DMS53 treated with DMSO at 0.1 percent for 48 hours (cell line): ENCODE results near the gene ERAP2.
"Not testable (repeated sequence)": the region's sequence is repeated elsewhere in the genome, so short reads cannot be mapped to it uniquely, and the experiment has no call there.

Experiments
- DNase-seq: peaks from one replicate; lab custom pipeline; 2025; ENCODE audit not compliant: unreplicated experiment; lab: John Stamatoyannopoulos, UW

The ERAP2 gene

DNA sequence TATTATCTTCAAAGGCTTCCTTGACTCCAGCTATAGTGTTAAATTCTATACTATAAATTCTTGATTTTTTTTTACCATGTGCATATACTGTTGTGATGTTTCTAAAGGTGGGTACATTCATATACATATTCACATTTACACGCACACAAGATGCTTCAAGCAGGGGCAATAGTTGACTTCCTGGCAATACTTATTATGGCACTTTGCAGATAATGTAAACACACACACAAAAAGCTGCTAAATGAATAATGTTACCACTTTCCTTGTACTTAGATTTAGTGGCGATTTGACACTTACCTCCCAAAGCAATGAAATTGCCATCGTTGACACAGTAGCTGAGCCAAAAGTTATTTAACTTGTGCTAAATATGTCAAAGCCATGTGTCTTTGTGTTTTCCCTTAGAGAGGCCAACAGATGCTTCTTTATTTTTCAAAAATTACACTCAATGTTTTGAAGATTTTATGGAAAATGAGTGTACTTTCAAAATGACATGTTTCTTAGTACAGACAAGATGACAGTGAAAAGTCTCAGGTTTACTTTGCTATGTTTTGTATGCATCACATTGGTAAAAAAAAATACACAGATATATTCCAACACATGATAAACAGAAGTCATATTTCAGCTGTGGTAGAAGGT lies 12.2 kb upstream of the ERAP2 start:
- DNase-seq = no peak

DNA sequence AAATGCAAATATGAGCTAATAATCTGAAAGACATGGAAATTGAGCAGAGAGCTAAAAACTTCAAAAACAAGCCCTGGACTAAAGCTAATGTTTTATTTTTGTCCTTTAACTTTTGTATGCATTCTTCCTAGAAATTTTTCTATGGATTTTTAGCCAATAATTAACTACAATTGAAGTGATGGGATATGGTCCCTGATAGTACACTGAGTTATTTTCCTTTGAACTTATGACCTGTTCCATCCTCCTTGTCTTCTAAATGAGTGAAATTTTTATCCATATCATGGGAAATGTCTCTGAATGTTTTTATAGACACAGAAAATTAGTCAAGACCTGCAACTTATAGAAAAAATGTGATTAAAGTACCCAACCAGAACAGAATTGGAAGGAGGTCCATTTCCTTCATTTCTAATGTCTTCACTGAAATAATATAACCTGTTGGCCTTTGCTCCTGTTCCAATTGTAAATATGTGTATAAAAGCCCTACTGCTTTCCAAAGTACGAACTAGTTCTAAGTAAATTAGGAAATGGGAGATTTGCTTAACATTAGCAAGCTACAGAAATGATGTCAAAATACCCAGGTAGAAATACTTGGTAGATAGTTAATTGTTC lies 11.3 kb upstream of the ERAP2 start:
- DNase-seq = no peak

DNA sequence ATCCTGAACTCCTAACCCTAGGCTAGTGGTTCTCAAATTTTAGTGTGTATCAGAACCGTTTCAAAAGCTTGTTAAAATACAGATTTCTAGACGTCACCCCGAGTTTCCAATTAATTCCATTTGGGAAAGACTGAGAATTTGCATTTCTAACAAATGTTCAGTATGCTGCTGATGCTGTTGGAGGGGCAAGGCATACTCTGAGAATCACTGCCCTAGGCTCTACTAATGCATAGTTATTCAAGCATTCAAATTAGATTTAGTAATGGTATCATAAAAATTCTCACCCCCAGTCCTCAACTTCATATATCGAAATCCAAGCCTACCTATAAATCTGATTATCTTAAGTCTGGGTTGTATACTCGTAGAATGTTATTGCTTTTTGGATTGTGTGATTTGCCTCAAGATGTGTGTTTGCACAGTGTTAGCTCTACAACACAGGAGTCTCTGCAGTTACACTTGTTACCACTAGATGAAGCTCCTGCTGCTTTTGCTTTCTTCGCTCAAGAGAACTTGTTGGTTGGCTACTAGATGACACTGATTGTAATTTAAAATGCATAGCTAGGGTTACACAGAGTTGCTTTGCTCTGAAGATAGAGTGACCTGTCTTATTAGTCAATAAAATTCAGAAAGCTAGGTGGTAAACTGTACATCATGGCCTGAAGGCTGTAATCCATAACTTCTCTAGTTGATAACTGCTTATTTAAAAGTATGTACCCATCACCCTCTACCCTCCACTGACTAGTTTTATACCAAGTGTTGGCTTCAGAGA lies 7.5 kb upstream of the ERAP2 start:
- DNase-seq = peak; percentile 74

DNA sequence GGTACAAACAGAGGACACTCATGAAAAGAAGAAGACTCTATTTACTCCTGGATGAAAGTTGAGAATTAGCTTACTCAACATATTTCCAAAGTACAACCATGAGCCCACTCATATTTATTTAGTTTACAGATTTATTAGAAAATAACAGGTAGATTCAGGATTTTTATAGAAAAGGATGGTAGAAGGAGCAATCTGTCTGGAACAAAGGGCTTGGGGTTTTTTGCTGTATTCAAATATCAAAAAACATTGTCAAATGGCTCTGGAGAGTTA lies 7.0 kb upstream of the ERAP2 start:
- no peak for DNase-seq

DNA sequence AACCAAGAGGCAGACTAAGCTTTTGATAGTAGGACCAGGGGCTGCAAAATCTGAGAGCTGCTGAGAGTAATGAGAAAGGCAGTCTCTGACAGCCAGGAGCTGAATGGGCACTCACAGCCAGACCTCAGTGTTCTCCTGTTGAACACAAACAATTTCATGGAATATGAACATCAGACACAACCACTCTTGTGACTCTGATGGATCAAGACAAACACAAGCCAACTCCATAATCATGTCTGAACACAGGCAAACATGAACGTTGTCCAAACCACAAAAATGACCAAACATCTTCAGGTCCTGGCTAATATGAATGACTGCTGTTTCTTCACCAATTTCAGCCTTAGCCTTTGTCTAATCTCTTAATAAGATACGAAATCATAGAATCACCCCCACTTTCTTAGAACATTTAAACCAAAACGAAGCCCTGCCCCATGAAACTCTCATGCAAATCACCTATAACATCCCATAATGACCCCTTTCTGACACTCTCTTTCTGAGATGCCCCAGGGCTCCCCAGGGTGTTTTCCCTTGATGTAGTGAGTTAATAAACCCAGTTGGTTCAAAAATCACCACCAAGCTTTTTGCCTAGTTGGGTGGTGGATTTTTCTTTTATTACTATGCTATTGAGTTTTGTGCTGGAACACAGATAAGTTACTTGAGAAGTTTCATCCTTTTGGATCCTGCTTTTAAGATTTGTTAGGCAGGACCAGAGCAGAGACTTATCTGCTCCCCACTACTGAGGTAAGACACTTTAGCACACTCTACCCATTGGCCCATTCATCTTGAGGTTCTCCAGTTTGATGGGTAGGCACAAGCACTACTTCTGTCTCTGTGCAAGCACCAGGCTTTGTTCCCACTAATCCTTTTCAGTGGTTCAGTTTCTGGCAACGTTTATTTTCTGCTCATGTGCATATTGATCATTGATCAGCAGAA lies 5.9 kb upstream of the ERAP2 start:
- DNase-seq = no peak

DNA sequence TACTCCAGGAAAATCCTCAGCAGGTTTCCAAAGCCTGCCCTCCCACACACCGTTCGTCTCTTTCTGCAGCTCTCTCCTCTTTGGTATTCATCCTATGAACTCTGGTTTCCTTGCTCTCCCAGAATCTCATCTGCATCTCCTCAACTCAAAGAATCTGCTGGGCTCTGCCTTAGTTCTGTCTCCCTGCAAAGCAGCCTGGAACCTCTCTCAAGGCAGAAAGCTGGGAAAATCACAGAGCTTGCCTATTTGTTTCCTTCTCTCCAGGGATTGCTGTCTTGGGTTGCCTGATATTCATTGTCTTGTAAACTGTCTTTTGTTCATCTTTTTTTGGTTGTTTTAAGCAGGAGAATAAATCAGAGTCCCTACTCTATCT lies 5.3 kb upstream of the ERAP2 start:
- no peak for DNase-seq

DNA sequence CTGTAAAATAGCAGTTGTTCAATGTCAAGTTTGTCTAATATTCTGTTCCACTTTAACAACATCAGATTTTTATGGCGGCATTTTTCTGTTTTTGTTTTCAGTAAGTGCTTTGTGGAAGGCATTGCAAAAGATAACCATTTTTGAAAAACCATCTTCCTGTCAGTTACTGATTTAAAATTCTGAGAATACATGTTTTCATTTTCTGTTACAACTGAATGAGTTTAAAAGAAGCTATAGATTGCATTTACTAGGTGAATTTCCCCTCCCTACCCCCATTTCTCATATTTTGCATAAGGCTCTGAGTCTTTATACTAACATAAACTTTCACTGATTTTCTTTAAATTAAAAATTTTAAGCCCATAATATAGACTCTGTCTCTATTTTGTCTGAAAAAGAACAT lies 4.6 kb upstream of the ERAP2 start:
- no peak for DNase-seq

DNA sequence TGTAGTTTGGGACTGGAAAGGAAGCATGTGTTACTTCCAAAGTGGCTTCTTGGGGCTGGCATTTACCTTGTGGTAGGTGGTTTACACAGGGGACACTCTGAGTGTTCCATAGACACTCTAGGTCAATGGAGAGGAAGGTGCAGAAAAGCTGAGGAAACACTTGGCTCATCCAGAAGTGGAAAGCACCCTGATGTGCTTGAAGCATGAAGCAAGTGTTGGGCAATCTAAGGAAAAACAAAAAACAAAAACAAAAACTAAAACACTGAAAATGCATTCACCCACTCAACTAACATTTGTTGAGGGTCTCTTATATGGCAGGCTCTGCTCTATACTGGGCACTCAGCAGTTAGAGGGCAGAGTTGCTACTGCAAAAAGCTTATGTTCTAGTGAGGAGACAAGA lies 2.9 kb upstream of the ERAP2 start:
- no peak for DNase-seq

DNA sequence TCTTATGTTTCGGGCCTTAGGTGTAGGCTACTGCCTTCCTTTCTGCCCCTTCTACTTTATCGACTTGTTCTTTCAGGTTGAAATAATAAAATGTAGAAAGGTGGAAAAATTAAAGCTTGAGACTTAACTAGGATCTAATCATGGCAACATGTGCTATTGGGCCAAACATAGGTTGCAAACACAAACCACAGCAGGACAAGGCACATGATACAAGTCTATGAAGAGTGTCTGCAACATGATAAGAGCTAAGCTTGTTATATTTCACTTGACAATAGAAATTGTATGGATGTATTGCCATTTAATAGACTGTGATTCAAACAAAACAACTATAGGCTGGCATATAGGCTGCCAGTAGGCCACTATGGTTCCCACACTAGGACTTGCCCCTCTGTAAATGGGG lies 1.7 kb upstream of the ERAP2 start:
- DNase-seq = no peak

DNA sequence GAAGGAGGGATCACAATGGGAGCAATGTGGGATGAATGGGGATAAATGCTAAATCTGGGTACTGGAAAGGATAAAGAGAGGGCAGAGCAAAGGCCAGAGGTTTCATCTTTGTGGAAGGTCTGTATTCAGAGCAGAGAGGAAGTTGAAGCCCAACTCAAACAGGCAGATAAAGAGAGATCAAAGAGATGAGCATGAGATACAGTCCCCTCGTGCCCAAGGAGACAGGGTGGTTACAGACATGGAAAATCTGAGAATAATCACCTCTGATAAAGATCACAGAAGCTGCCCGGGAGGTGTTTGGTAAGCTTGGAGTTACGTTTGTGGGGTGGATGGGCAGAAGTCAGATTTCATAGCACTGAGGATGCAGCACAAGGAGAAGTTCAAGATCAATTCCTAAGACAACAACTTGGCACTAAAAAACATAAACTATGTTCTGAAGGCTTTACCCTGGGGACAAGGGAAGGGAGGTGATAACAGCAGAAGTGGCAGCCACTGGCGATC lies 459 bp upstream of the ERAP2 start:
- DNase-seq = peak; percentile 25

DNA sequence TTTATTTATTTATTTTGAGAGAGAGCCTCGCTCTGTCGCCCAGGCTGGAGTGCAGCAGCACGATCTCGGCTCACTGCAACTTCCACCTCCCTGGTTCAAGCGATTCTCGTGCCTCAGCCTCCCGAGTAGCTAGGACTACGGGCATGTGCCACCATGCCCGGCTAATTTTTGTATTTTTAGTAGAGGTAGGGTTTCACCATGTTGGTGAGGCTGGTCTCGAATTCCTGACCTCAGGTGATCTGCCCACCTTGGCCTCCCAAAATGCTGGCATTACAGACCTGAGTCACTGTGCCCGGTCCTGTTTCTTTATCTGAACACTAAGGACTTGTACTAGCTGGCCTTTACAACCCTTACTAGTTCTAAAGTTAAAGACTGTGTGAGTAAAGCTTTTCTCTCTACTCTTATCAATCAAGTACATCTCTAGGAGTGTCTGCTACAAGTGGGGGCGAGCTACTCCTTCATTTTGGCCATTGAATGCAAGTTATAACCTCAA lies 723 bp downstream of the ERAP2 start:
- not testable (repeated sequence) for DNase-seq

DNA sequence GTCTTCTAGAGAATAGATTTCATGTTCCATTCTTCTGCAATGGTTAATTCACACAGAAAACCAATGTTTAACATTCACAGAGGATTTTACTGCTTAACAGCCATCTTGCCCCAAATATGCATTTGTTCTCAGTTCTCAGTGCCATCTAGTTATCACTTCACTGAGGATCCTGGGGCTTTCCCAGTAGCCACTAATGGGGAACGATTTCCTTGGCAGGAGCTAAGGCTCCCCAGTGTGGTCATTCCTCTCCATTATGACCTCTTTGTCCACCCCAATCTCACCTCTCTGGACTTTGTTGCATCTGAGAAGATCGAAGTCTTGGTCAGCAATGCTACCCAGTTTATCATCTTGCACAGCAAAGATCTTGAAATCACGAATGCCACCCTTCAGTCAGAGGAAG lies 3.4 kb downstream of the ERAP2 start:
- no peak for DNase-seq

DNA sequence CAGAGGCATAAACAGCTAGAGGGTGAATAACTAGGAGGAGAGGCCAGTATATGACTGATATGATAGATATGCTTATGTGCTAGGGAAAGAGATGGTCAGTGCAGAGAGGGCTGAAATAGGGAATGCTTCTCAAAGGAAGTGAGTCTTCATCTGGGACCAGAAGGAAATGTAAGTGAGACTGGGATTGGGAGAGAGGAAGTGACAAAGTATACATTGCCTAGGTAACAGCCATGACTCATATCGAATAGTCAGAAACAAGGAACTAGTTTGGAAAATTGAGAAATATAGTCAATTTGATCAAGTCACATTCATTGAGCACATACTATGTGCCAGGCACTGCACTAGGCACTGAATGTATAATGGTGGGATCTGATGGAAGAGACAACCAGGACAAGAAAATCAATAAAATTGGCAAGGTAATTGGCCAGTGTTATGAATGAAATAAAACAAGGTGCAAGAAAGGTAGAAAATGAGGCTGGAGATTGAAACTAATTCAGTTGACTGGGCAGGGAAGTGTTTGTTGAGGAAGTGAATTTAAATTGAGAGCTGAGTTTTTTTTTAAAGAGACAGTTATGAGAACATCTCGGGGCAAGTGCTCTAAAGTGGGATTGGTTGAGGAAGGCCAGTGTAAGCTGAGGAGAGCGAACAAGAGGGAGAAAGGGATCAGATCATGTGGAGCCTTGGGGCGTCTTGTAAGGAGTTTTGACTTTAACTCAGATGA lies 4.3 kb downstream of the ERAP2 start:
- peak; percentile 21 for DNase-seq

DNA sequence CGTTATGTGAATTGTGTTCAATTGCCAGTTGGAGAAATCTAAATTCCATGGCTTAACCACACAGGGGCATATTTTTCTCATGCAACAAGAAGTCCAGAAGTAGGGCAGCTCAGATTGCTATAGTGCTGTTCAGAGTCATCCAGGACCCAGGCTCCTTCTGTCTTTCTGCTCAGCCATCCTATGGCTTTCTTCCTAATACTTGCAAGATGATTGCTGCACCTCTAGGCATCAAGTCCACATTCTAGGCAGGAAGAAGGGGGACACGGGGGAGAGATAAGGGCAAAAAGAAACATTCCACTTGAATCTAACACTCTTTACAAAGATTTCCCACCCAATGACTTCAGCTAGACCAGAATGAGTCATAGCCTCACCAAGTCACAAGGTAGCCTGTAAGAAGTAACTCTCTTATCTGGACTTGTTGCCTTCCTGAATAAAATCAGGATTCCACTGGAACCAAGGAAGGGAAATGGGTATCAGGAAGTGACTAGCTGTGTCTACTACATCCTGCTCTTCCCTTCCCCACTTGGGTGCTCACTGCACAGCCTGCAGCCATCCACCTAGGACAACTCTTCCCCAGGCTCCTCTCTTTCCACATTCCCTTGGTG lies 5.3 kb downstream of the ERAP2 start:
- no peak for DNase-seq

DNA sequence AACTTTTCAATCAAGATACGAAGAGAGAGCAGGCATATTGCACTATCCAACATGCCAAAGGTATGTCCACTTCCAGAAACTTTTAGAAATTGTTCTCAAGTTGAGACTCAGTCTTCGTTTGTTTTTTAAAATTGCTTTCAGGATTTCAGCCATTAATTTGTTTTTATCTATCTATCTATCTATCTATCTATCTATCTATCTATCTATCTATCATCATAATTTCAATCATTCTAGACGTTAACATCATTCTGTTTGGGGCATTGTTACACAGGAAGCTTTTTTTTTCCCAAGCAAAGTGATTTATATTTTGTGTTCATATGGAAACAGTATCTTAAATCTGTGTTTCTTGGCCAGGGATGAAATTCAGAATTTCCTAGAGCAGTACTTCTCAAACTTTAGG lies 7.6 kb downstream of the ERAP2 start:
- no peak for DNase-seq

DNA sequence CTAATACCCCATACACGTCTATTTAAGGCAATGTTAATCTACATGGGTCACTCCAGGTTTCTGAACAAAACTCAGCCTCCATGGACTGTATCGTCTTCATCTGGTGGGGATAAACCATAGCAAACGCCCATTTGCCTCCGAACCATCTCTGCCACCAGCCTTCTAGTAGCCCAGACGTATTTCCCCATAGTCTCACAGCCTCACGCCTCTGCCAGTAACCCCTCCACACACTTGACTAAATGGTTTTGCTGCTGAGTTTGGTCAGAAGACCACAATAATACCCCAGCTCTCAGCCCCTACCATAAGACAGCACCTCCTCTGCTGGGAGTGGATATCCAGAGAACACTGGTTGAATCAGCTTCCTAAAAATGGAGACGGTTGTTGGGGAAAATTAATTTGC lies 8.7 kb downstream of the ERAP2 start:
- no peak for DNase-seq

DNA sequence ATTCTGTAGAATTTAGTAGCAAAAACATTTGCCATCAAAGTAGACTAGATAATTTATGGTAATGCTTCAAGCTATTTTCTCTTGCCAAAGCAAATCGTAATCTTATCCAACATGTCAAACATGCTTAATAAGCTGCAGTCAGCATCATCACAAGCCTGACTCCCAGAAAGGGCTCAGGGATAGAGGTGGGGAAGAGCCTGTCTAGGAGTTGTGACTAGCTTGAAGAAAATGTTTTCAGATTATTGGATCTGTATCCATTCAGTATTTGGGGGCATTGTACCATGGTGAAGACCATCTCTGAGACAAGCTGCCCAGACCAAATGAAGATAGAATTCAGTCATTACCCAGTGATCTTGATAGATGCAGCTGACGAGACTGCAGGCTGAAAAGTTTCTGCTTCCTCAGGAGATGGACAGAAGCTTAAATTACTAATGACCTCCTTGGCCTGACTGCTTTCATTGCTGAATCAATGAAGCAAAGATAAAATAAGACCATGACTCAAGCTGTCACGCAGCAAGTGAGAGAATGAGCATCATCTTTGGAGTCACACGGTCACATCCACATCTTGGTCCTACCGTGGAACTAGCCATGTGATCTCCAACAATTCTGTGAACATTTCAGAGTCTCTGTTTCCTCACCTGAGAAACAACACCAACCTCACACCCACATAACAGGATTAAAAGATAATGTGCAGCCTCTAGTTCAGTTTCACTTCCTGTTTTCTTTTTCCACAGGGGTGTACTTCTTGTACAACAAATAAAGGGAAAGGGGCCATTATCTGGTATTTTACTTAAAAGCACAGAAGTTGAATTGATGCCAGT lies 9.4 kb downstream of the ERAP2 start:
- DNase-seq = no peak

DNA sequence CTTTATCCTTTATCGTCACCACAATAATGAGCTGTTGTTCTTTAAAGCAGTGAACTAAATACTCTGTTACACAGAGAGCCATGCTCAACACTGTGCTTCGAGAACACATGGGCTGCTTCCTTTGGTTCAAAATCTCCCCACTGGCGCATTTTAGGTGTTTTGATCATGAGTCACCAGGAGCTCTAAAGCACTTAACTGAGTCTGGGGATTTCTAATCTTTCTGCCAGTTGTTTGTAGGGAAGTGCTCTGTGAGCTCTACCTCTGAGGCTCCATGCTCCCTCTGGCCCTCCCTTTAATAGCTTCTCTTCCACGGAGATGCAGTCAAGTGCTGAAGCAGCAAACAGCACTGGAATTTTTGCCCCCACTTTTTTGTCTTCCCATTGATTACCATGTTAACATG lies 17.0 kb downstream of the ERAP2 start:
- no peak for DNase-seq

DNA sequence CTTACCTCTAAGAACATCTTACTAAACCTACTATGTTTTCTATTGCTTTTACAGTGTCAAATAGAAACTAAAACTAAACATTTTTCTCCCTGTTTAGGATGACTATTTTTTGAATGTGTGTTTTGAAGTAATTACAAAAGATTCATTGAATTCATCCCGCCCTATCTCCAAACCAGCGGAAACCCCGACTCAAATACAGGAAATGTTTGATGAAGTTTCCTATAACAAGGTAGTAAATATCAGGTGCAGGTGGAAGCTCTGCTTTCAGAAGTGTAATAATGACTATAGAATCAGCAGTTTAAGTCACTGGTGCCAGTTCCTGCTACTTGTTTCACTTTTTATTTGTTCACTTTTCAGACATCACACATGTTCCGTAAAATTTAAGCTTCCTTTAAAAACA lies 20.0 kb downstream of the ERAP2 start:
- no peak for DNase-seq
